ENCODE data around the gene FBXL16. TPM values are rescaled to one million over a fixed set of nuclear protein-coding genes. Genes with fewer than 3 reads are reported as not detected.

FBXL16 gene
- total and polyA plus RNA-seq, 9 of the 15 experiments (the other 6 are each of a cell fraction or from before 2014, with no cell fraction given): 0.21 to 8.2 (median 1.7) TPM

GRCh38 chr16:660459-661183 is 45.0 kb downstream of the FBXL16 start (continued):
- no peak for TF ChIP-seq E4F1 (CRISPR knock-in tag; IDR thresholded peaks at IDR 0.05; ENCODE audit: borderline replicate concordance)
- no peak for TF ChIP-seq ETS2 (tag; IDR thresholded peaks at IDR 0.05; ENCODE audit: borderline replicate concordance, poor library complexity, severe bottlenecking)
- peak; percentile 74 for TF ChIP-seq RBFOX2 (IDR thresholded peaks at IDR 0.05; ENCODE audit: low read depth, low read length)
- TF ChIP-seq ZSCAN32 (CRISPR knock-in tag; IDR thresholded peaks at IDR 0.05): no peak
- no peak for TF ChIP-seq ZNF384 (IDR thresholded peaks at IDR 0.05; ENCODE audit: low read depth, low read length)
- no peak for TF ChIP-seq ZNF174 (CRISPR knock-in tag; IDR thresholded peaks at IDR 0.05)
- no peak for TF ChIP-seq KHSRP (IDR thresholded peaks at IDR 0.05)
- no peak for TF ChIP-seq CREB5 (CRISPR knock-in tag; IDR thresholded peaks at IDR 0.05)
- TF ChIP-seq, protein P1, sequence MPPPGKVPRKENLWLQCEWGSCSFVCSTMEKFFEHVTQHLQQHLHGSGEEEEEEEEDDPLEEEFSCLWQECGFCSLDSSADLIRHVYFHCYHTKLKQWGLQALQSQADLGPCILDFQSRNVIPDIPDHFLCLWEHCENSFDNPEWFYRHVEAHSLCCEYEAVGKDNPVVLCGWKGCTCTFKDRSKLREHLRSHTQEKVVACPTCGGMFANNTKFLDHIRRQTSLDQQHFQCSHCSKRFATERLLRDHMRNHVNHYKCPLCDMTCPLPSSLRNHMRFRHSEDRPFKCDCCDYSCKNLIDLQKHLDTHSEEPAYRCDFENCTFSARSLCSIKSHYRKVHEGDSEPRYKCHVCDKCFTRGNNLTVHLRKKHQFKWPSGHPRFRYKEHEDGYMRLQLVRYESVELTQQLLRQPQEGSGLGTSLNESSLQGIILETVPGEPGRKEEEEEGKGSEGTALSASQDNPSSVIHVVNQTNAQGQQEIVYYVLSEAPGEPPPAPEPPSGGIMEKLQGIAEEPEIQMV (tag; conservative IDR thresholded peaks at IDR 0.05; ENCODE audit: low read depth): no peak
- TF ChIP-seq FOXJ3 (CRISPR knock-in tag; IDR thresholded peaks at IDR 0.05): no peak
- no peak for TF ChIP-seq RBM17 (IDR thresholded peaks at IDR 0.05; ENCODE audit: borderline replicate concordance, low read depth, low read length)
- peak; percentile 56; the same call in 1 of the 2 replicates for TF ChIP-seq REST (IDR thresholded peaks at IDR 0.05; ENCODE audit: borderline replicate concordance)
- no peak for TF ChIP-seq REST (CRISPR knock-in tag; IDR thresholded peaks at IDR 0.05; ENCODE audit: low read depth)
- no peak for TF ChIP-seq SMAD3 (CRISPR knock-in tag; conservative IDR thresholded peaks at IDR 0.05)

All from K562 (cell line).